ENCODE data around the gene SEH1L.

DNA sequence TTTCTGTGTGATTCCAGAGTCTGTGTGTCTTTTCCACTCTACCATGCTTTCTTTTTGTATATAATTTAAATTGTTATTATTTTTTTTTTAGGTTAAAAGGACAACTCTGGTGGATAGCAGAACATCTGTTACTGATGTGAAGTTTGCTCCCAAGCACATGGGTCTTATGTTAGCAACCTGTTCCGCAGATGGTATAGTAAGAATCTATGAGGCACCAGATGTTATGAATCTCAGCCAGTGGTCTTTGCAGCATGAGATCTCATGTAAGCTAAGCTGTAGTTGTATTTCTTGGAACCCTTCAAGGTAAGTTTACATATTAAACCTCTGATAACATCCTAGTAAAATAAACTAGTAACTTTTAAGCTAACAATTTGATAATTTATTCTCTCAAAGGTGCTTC, 15.3 kb downstream of the SEH1L start:
- TF ChIP-seq EZH2 (IDR thresholded peaks at IDR 0.05; ENCODE audit: insufficient read depth, poor library complexity, severe bottlenecking) = no peak
- no peak for TF ChIP-seq EZH2phosphoT487 (IDR thresholded peaks at IDR 0.05; ENCODE audit: insufficient read depth, low read depth)

All from GM23248 (cell line).